HG03558 (cell line): Measurements from ENCODE around the gene CD320.
"Not testable (repeated sequence)": the region's sequence is repeated elsewhere in the genome, so short reads cannot be mapped to it uniquely, and the experiment has no call there.

ENCODE experiments used
- ATAC-seq: cut with Tn5 transposase; IDR thresholded peaks from one replicate; pipeline ENCODE4 v1.9.1; 2021; ENCODE audit warnings: moderate number of reproducible peaks; ENCODE audit not compliant: unreplicated experiment; ENCODE audit errors: extremely low read depth

The CD320 gene

GRCh38 chr19:8310342-8311055 is 2.3 kb upstream of the CD320 start:
- ATAC-seq, result no peak

- no peak for ATAC-seq
Observed at GRCh38 chr19:8308891-8309291, 733 bp upstream of the CD320 start.

- no peak for ATAC-seq
Observed at GRCh38 chr19:8307400-8307964, 676 bp downstream of the CD320 start.

- no peak for ATAC-seq
Observed at GRCh38 chr19:8306235-8307054, 1.7 kb downstream of the CD320 start.

GRCh38 chr19:8305798-8306197 is 2.4 kb downstream of the CD320 start:
- ATAC-seq, result no peak

GRCh38 chr19:8304841-8305621 is 3.1 kb downstream of the CD320 start:
- no peak for ATAC-seq

- no peak for ATAC-seq
Observed at GRCh38 chr19:8302734-8303133, 5.4 kb downstream of the CD320 start.

- ATAC-seq, result no peak
Observed at GRCh38 chr19:8302357-8302691, 5.8 kb downstream of the CD320 start.

GRCh38 chr19:8291337-8291736 is 16.8 kb downstream of the CD320 start:
- not testable (repeated sequence) for ATAC-seq

- not testable (repeated sequence) for ATAC-seq
Observed at GRCh38 chr19:8276508-8276907, 31.6 kb downstream of the CD320 start.

- ATAC-seq, result no peak
Observed at GRCh38 chr19:8269724-8270123, 38.4 kb downstream of the CD320 start.

- no peak for ATAC-seq
Observed at GRCh38 chr19:8265872-8266271, 42.3 kb downstream of the CD320 start.

GRCh38 chr19:8264248-8264647 is 43.9 kb downstream of the CD320 start:
- ATAC-seq, result not testable (repeated sequence)

GRCh38 chr19:8262431-8262830 is 45.7 kb downstream of the CD320 start:
- ATAC-seq, result no peak

GRCh38 chr19:8261881-8262280 is 46.3 kb downstream of the CD320 start:
- ATAC-seq, result no peak

- ATAC-seq, result no peak
Observed at GRCh38 chr19:8261347-8261746, 46.8 kb downstream of the CD320 start.

- ATAC-seq, result no peak
Observed at GRCh38 chr19:8259922-8260247, 48.3 kb downstream of the CD320 start.

GRCh38 chr19:8259142-8259921 is 48.8 kb downstream of the CD320 start:
- no peak for ATAC-seq

GRCh38 chr19:8257052-8257443 is 51.1 kb downstream of the CD320 start:
- no peak for ATAC-seq
